B cell (primary cell): ENCODE measurements around the gene ZDHHC11. TPM values are rescaled to one million over a fixed set of nuclear protein-coding genes. Genes with fewer than 3 reads are reported as not detected.

Experiments used
- ATAC-seq: fragments of 200-7000 bp; cut with Tn5 transposase; one replicate; pipeline ENCODE4 v1.10.0; 2021; ENCODE audit warnings: low read depth, mild to moderate bottlenecking, moderate number of reproducible peaks, moderate library complexity
- CTCF ChIA-PET: fragments of 350-600 bp; sonication (Branson Sonifier 250); formaldehyde crosslinking; loops from one replicate; lab custom pipeline; 2021; ENCODE audit warnings: antibody characterized with exemption, inconsistent platforms; lab: Charles Lee
- POLR2A ChIA-PET: fragments of 350-600 bp; sonication (Branson Sonifier 250); formaldehyde crosslinking; loops from one replicate; lab custom pipeline; 2021; ENCODE audit warnings: antibody characterized with exemption; lab: Charles Lee
- DNase-seq: peaks from one replicate; pipeline ENCODE4 v3.0.0; 2013
- H2AFZ ChIP-seq: 2 replicates; pipeline ENCODE4 v1.6.1; 2012; ENCODE audit warnings: mild to moderate bottlenecking, low read depth, low read length; ENCODE audit not compliant: insufficient read depth, poor library complexity, severe bottlenecking
- H3K27ac ChIP-seq, 2 donors: 1 replicate in 1 of 2; 2 replicates in 1 of 2; pipeline ENCODE4 v1.5.1; 2012 to 2013; ENCODE audit warnings: low read length in 2 of 2, mild to moderate bottlenecking in 2 of 2, moderate library complexity in 1 of 2
- H3K27me3 ChIP-seq, 4 experiments: fragments of 200-600 bp in 1 of 4; sonication (generic) in 1 of 4; replicated peaks in 1 of 4; 1 replicate in 2 of 4; 2 replicates in 2 of 4; pipeline versions ENCODE4 v1.6.1 to v1.7.0; 2013 to 2016; ENCODE audit warnings: low read length in 3 of 4, mild to moderate bottlenecking in 2 of 4, mixed read lengths in 1 of 4, moderate library complexity in 1 of 4; ENCODE audit not compliant: insufficient read depth in 4 of 4, control insufficient read depth in 3 of 4; ENCODE audit errors: control extremely low read depth in 1 of 4
- H3K36me3 ChIP-seq, 2 experiments: replicated peaks in 1 of 2; 1 replicate in 1 of 2; 2 replicates in 1 of 2; pipeline versions ENCODE4 v1.6.1 to v1.7.1; 2013; ENCODE audit warnings: low read length in 1 of 2; ENCODE audit not compliant: insufficient read depth in 2 of 2, control insufficient read depth in 1 of 2; ENCODE audit errors: control extremely low read depth in 1 of 2, extremely low read depth in 1 of 2
- H3K4me1 ChIP-seq, 2 donors: fragments of 200-600 bp in 1 of 2; sonication (generic) in 1 of 2; 1 replicate in 1 of 2; 2 replicates in 1 of 2; pipeline versions ENCODE4 v1.5.1 to v1.6.1; 2013 to 2017; ENCODE audit warnings: low read length in 2 of 2; ENCODE audit not compliant: control insufficient read depth in 2 of 2, insufficient read depth in 2 of 2
- H3K4me2 ChIP-seq: replicated peaks from 2 replicates; pipeline ENCODE3; 2012; ENCODE audit warnings: mild to moderate bottlenecking, low read depth, low read length; ENCODE audit not compliant: poor library complexity, severe bottlenecking
- H3K4me3 ChIP-seq, 5 experiments: fragments of 200-600 bp in 1 of 5; sonication (generic) in 1 of 5; 1 replicate in 3 of 5; 2 replicates in 2 of 5; pipeline versions ENCODE4 v1.5.1 to v1.7.0; 2011 to 2016; ENCODE audit warnings: low read length in 4 of 5, mild to moderate bottlenecking in 4 of 5, low read depth in 2 of 5, control low read depth in 1 of 5, moderate library complexity in 1 of 5; ENCODE audit not compliant: insufficient read depth in 1 of 5; ENCODE audit errors: control extremely low read depth in 1 of 5, extremely low read depth in 1 of 5
- H3K79me2 ChIP-seq: fragments of 200-600 bp; sonication (generic); one replicate; pipeline ENCODE4 v1.6.0; 2016; ENCODE audit warnings: low read length; ENCODE audit not compliant: control insufficient read depth, insufficient read depth
- H3K9ac ChIP-seq: fragments of 200-600 bp; sonication (generic); 2 replicates; pipeline ENCODE4 v1.6.1; 2017; ENCODE audit warnings: mild to moderate bottlenecking, low read length, moderate library complexity
- H3K9me3 ChIP-seq, 3 donors: one replicate each; pipeline versions ENCODE4 v1.6.1 to v1.7.1; 2013; ENCODE audit warnings: low read length in 2 of 3; ENCODE audit not compliant: control insufficient read depth in 2 of 3, insufficient read depth in 1 of 3; ENCODE audit errors: control extremely low read depth in 1 of 3
- H4K20me1 ChIP-seq: 2 replicates; pipeline ENCODE4 v1.6.0; 2012; ENCODE audit warnings: mild to moderate bottlenecking, low read length; ENCODE audit not compliant: insufficient read depth, control insufficient read depth, poor library complexity, severe bottlenecking
- H3K27ac Mint-ChIP-seq: one replicate; pipeline ENCODE4 v1.8.0; 2021; ENCODE audit warnings: mixed read lengths
- H3K27me3 Mint-ChIP-seq: one replicate; pipeline ENCODE4 v1.8.0; 2021; ENCODE audit warnings: mixed read lengths
- H3K4me1 Mint-ChIP-seq: one replicate; pipeline ENCODE4 v1.8.0; 2021; ENCODE audit warnings: mixed read lengths
- H3K4me3 Mint-ChIP-seq: one replicate; pipeline ENCODE4 v1.8.0; 2021; ENCODE audit warnings: mixed read lengths
- H3K9me3 Mint-ChIP-seq: one replicate; pipeline ENCODE4 v1.8.0; 2022; ENCODE audit warnings: mixed read lengths; ENCODE audit not compliant: insufficient read depth
- EZH2 ChIP-seq: IDR thresholded peaks from 2 replicates; pipeline ENCODE4 v1.6.1; 2012; ENCODE audit warnings: borderline replicate concordance, low read depth, mild to moderate bottlenecking, moderate library complexity, low read length; ENCODE audit not compliant: insufficient read depth, poor library complexity, severe bottlenecking
- WGBS: methylation state at CpG from one replicate; pipeline ENCODE4 v1.1.5; 2013; ENCODE audit warnings: missing lambda C conversion rate; ENCODE audit not compliant: insufficient coverage; 5-methylcytosine and 5-hydroxymethylcytosine counted together
- intact Hi-C: fragments of 100-400 bp; cut with micrococcal nuclease; formaldehyde crosslinking; loops from one replicate; pipeline ENCODE4 v1.10.0; 2022
- polyA plus RNA-seq: library from polyadenylated mRNA; depleted of rRNA; stranded (reverse); fragments of >200 nt; gene quantifications from 2 replicates; pipeline ENCODE4 v1.2.3, GENCODE V29; 2012
- total RNA-seq, 2 donors: library from RNA; stranded (reverse); fragments of 120-200 nt in 1 of 2; gene quantifications; 1 replicate in 1 of 2; 2 replicates in 1 of 2; pipeline versions ENCODE4 v1.2.3 to v1.2.4, GENCODE V29; 2013 to 2022
- TF ChIP-seq, protein P1 (sequence below): fragments of 200-600 bp; IDR thresholded peaks from one replicate; pipeline ENCODE4 v1.8.0; 2022; ENCODE audit warnings: antibody characterized with exemption, mild to moderate bottlenecking

ZDHHC11 gene
- total and polyA plus RNA-seq, 2 donors (not counting 1 experiment from before 2014, with no cell fraction given), result 0.69 to 3.0 TPM

- ATAC-seq, result no peak
- CTCF ChIA-PET, result no interaction called here
These were observed 21.5 kb upstream of the ZDHHC11 start for GRCh38 chr5:872301-872700.

DNA sequence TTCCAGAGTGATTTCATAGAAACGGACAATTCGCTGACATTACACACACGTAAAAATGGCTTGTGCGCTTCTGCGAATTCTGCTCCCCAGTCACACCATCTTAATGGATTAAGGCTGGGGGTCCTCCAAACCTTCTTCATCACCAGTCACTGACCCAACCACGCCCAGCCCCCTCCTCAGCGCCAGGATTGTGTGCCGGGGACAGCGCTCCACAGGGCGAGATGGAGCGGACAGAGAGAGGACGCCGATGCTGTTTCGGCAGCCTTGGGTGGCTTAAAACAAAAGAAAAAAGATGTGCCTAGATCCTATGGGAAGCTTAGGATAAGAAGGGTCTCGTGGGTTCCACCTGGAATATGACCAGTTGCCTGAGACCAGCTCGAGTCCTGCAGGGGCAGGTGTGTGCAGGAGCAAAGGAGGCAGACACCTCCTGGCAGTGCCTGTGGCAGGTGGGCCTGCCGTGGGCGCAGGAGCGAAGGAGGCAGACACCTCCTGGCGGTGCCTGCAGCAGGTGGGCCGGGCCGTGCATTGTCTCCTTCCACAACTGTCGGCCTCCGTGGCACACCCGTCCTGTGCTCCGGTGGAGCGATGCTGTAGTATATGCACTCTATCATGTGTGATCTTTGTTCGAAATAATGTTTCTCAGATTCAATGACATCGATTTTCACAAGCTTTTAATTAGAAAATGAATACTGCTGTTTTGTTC lies 21.0 kb upstream of the ZDHHC11 start:
- Histone ChIP-seq H2AFZ (no peak overlapping the region), H3K9me3 (peaks cover 0 to 6% (median 0%) of the 10 kb centered on the region in 3 donors), H3K4me1 (no peaks in the 10 kb centered on the region), H3K79me2 (no peaks in the 10 kb centered on the region), H3K4me3 (no peak overlapping the region), H3K4me2 (no peak overlapping the region), H3K27me3 (no peaks in the 10 kb centered on the region), H4K20me1 (peaks cover 11% of the 10 kb centered on the region), H3K9ac (no peak overlapping the region), H3K27ac (no peak overlapping the region), H3K36me3 (peaks cover 6 to 78% of the 10 kb centered on the region in 2 experiments)
- Mint-ChIP-seq H3K9me3 (no peaks in the 10 kb centered on the region), H3K27ac (no peak overlapping the region), H3K27me3 (no peaks in the 10 kb centered on the region), H3K4me1 (peaks cover 3% of the 10 kb centered on the region), H3K4me3 (no peak overlapping the region)
- ATAC-seq, result no peak
- TF ChIP-seq EZH2, result no peak
- TF ChIP-seq, protein P1, sequence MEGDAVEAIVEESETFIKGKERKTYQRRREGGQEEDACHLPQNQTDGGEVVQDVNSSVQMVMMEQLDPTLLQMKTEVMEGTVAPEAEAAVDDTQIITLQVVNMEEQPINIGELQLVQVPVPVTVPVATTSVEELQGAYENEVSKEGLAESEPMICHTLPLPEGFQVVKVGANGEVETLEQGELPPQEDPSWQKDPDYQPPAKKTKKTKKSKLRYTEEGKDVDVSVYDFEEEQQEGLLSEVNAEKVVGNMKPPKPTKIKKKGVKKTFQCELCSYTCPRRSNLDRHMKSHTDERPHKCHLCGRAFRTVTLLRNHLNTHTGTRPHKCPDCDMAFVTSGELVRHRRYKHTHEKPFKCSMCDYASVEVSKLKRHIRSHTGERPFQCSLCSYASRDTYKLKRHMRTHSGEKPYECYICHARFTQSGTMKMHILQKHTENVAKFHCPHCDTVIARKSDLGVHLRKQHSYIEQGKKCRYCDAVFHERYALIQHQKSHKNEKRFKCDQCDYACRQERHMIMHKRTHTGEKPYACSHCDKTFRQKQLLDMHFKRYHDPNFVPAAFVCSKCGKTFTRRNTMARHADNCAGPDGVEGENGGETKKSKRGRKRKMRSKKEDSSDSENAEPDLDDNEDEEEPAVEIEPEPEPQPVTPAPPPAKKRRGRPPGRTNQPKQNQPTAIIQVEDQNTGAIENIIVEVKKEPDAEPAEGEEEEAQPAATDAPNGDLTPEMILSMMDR, result no peak
- CTCF ChIA-PET, result no interaction called here
- 98% methylated on average over 29 of the region's 29 CpGs for WGBS
- intact Hi-C loops, result no loop called here
- POLR2A ChIA-PET, result no interaction called here
- no peak for DNase-seq

More at GRCh38 chr5:872301-872700, 21.5 kb upstream of the ZDHHC11 start:
- TF ChIP-seq EZH2, result no peak
- TF ChIP-seq, protein P1, result no peak
- Histone ChIP-seq H3K27ac (no peak overlapping the region), H2AFZ (no peak overlapping the region), H3K9me3 (peaks cover 0 to under 1% (median 0%) of the 10 kb centered on the region in 3 donors), H3K9ac (no peak overlapping the region), H3K4me2 (no peak overlapping the region), H3K36me3 (peaks cover 6 to 76% of the 10 kb centered on the region in 2 experiments), H3K79me2 (no peaks in the 10 kb centered on the region), H3K4me1 (no peaks in the 10 kb centered on the region), H3K27me3 (no peaks in the 10 kb centered on the region), H3K4me3 (no peak overlapping the region), H4K20me1 (peaks cover 11% of the 10 kb centered on the region)
- H3K9me3 Mint-ChIP-seq, result no peaks in the 10 kb centered on the region
- intact Hi-C loops, result no loop called here
- 85% methylated on average over 8 of the region's 10 CpGs for WGBS
- no peak overlapping the region for H3K27ac Mint-ChIP-seq
- H3K4me1 Mint-ChIP-seq, result peaks cover 3% of the 10 kb centered on the region
- POLR2A ChIA-PET, result no interaction called here
- no peak overlapping the region for H3K4me3 Mint-ChIP-seq
- DNase-seq, result no peak
- H3K27me3 Mint-ChIP-seq, result no peaks in the 10 kb centered on the region
